Stimulated activated CD4-positive, alpha-beta T cell treated with anti-CD3 and anti-CD28 coated beads, Interleukin-1b, Interleukin-23, amount 100 ng/mL, for 24 hours (primary cell): ENCODE measurements around the gene TAS1R1.
"Not testable (repeated sequence)": the region's sequence is repeated elsewhere in the genome, so short reads cannot be mapped to it uniquely, and the experiment has no call there.

ENCODE experiments used
- DNase-seq, 4 experiments: peaks; one replicate each; pipeline ENCODE4 v3.0.0-alpha.2; 2020; ENCODE audit warnings: low read depth in 4 of 4, low spot score in 1 of 4

The TAS1R1 gene

DNA sequence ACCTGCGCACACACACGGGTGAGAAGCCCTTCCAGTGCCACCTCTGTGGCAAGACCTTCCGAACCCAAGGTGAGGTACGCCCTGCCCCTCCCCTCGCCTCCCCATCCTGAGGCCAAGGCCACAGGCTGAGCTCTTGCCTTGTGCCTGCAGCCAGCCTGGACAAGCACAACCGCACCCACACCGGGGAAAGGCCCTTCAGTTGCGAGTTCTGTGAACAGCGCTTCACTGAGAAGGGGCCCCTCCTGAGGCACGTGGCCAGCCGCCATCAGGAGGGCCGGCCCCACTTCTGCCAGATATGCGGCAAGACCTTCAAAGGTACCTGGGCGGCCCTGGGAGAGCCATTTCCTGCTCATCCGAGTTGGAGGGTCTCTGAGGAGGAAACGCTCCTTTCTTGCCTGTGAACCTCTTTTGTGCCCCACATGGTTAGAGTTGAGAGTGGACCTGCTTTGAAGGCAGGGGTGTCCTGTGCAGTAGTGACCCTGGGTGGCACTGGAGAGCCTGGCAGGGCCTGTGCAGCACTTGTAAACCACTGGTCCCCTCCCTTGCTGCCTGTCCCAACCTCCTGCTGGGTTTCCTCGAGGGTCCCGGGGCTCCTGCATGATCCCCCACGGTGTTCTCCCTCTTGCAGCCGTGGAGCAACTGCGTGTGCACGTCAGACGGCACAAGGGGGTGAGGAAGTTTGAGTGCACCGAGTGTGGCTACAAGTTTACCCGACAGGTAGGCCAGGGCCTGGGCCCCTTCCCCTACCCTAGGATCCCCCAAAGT lies 33.2 kb downstream of the TAS1R1 start:
- DNase-seq, result no peak

DNA sequence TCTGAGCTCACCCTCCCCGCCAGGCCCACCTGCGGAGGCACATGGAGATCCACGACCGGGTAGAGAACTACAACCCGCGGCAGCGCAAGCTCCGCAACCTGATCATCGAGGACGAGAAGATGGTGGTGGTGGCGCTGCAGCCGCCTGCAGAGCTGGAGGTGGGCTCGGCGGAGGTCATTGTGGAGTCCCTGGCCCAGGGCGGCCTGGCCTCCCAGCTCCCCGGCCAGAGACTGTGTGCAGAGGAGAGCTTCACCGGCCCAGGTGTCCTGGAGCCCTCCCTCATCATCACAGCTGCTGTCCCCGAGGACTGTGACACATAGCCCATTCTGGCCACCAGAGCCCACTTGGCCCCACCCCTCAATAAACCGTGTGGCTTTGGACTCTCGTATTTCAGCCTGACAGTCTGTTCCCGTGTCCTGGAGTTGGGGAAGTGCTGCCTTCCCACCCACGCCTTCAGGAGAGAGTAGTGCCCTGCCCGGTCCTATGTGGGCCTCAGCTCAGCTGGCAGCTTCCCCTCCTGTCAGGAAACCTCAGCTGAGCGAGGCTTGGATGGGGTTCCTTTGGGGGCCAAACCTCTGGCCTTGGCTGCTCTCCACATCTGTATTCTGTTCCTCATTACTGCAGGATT lies 33.9 kb downstream of the TAS1R1 start:
- no peak for DNase-seq

DNA sequence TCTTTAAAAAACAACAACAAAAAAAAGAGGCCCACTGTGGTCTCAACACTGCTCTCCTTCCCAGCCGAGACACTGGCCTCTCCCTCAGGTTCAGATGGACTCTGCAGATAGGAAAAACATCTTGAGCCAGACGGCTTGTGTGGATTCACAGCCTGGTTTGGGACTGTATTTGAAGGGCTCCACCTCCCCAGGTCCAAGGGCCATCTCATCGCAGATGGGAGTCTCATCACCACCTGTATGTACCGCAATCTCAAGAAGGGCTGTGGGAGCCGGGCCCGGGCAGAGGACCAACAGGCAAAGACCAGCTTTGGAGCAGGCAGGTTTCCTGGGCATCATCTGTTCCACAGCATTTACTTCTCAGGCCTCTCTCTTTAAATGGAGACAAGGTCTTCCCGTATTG lies 34.9 kb downstream of the TAS1R1 start:
- no peak for DNase-seq

DNA sequence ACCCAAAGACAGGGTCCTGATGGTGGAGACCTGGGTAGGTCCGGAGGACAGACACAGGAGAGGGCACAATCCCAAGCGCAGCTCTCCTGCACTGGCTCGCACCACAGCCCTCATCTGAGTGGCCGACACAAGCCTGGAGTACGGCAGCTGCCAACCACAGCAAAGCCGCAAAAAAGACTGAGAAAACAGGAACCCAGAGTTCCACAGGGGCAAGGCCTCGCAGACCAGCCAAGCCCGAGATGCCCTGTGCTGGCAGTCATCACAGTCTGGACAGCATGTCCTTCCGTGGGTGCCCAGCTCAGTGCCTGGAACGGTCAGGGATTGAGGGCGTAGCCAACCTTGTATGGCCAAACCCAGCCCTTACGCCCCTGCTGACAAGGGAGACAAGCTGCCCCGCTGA lies 36.1 kb downstream of the TAS1R1 start:
- DNase-seq, result no peak

DNA sequence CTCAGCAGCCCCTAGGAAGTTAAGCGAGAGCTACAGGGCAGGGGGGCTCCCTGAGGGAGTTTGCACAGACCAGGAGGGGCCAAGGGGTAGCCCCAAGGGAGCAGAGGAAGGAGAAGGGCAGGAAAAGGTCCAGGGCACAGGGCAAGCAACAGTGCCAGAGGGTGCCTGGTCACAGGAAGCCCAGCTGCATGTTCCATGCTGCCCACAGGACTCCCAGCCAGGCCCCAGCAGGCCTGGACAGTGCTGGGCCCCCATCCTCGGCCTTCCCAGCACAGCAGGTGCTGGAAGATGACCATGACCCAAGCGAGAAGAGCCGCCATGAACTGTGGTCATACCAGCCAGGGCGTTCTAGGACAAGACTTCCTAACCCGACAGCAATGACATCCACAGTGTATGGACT lies 36.5 kb downstream of the TAS1R1 start:
- no peak for DNase-seq

- DNase-seq, result no peak
Measured at GRCh38 chr1:6592441-6592840, 37.3 kb downstream of the TAS1R1 start.

- DNase-seq, result no peak
Measured at GRCh38 chr1:6592865-6593593, 37.9 kb downstream of the TAS1R1 start.

- no peak for DNase-seq
Measured at GRCh38 chr1:6593810-6594209, 38.7 kb downstream of the TAS1R1 start.

DNA sequence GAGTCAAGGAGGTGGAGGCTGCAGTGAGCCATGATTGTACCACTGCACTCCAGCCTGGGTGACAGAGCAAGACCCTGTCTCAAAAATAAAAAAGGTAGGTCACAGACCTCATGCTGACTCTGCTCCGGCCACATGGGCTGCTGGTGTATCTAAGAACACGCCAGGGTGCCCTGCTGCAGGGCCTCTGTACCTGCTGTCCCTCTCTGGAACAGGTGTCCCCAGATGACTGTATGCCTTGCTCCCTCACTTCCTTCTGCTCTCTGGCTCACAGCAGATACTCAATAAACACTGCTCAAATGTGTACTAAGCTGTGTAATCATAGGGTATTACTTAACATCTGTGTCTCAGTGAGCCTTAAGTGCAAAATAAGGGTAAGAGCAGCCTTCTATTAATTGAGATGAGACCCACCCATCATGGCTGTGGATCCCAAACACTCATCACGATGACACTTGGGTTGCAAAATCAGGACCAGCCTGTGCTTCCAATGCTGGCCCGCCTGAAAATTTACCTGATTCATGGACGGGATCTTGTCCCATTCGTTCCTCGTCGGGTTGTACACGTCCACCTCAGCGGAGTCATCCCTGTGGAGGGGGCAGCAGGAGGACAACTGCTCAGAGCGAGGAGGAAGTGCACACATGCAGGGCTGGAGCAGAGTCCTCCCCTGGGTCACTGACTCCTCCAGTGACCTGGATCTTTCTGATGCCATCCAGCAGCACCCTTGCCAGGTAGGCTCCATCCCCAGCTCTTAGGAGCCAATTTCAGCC lies 40.1 kb downstream of the TAS1R1 start:
- no peak for DNase-seq

GRCh38 chr1:6596351-6596750 lies 41.2 kb downstream of the TAS1R1 start:
- no peak for DNase-seq

DNA sequence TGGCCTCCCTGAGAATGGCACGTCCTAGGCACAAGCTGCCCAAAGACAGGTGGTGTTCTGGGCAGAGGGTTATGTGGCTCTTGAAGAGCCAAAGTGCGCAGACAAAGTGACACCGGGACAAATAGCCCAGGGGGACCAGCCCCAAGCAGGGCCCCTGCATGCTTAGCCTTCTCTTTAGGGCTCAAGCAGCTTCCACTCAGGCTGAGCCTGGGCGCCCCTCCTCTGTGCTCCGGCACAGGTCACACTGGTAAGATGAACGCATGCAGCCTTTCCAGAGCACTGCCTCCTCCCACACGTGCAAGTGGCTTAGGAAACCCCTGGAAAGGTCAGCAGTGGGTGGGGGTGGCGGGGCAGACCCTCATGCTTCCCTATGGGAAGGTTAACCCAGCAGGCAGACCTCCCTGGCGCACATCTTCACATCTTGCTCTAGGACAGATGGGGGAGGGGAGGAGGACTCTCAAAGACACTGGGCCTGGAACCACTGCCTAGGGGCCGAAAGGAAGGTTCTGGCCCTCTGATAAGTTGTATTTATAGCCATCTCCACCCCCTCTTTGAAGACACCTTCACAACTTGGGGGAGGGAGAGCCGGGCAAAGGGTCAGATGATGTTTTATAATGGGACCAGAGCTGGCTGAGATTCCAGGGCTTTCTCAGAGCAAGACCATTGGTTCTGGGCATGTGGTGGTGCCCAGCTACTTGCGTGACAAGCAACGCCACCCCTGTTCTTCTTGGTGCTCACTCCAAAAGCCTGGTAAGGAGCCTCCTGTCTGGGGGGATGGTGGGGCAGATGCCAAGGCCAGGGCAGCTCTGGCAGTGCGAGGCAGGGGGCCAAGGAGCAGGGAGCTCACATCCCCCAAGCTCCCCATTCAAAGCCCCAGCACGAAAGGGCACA lies 42.0 kb downstream of the TAS1R1 start:
- DNase-seq, result no peak

- DNase-seq, result no peak
Measured at GRCh38 chr1:6597777-6598131, 42.6 kb downstream of the TAS1R1 start.

GRCh38 chr1:6599141-6599975 lies 44.3 kb downstream of the TAS1R1 start:
- DNase-seq, result no peak

DNA sequence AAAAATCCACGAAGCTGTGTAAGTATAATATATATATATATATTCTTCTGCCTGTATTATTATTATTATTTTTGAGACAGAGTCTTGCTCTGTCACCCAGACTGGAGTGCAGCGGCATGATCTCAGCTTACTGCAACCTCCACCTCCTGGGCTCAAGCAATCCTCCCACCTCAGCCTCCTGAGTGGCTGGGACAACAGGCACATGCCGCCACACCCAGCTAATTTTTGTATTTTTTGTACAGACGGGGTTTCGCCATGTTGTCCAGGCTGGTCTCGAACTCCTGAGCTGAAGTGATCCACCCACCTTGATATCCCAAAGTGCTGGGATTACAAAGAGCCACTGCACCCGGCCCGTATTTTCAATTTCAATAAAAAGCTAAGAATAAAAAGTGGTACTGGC lies 44.9 kb downstream of the TAS1R1 start:
- not testable (repeated sequence) for DNase-seq

GRCh38 chr1:6600410-6601048 lies 45.4 kb downstream of the TAS1R1 start:
- no peak for DNase-seq

DNA sequence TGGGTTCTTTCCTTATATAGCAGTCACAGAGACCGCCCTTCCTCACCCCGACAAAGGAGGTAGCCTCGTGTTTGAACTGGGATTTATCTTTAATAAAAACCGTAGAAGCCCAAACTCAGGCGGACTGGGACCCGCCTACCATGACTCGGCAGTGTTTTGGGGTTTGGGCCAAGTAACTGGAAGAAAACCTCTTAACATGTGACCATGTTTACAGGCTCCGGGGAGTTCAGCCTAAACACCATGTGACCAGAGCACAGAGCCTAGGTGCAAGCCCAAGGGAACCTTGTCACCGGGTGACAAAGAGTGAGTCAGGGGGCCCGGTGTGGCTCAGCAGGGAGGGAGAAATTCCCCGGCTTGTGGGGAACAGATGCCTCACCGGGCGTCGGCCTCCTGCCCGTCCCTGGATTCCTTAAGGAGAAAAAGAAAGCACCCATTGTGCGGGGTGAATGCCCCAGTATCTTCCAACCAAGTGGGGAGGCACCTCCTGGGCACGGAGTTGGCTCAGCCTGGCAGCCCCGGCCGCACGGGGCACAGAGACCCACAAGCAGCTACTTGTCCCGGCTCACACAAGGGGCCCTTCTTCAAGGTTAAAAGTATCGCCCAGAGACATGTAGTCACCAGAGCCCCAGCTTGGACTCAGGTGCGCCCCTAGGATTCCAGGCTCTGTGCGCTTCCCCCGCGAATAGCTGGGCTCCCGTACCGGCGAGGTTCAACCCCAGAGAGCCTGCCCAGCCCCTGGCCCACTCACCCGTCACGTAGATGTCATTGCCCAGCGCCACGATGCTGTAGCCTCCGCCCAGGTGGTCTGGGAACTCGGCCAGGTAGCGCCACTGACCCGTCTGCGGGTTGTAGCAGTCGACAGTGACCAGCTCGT lies 46.2 kb downstream of the TAS1R1 start:
- DNase-seq, result peak in 3 of 4 experiments; percentile 53 to 83 (median 77)

- no peak for DNase-seq
Measured at GRCh38 chr1:6601923-6602668, 47.0 kb downstream of the TAS1R1 start.
